ENCODE data around the gene OR10A2. TPM values are rescaled to one million over a fixed set of nuclear protein-coding genes. Genes with fewer than 3 reads are reported as not detected.

The OR10A2 gene
- total RNA-seq, 1 experiment from 2014 or later: not detected

- TF ChIP-seq ATF6 (CRISPR knock-in tag; IDR thresholded peaks at IDR 0.05): no peak
- no peak for TF ChIP-seq ATF1 (CRISPR knock-in tag; IDR thresholded peaks at IDR 0.05)
- no peak for TF ChIP-seq SMAD4 (CRISPR knock-in tag; IDR thresholded peaks at IDR 0.05)
- TF ChIP-seq ZNF671 (CRISPR knock-in tag; IDR thresholded peaks at IDR 0.05): no peak
Observed at GRCh38 chr11:6843670-6844069, 19.2 kb upstream of the OR10A2 start (continued).

GRCh38 chr11:6844356-6844755 lies 18.5 kb upstream of the OR10A2 start:
- POLR2A ChIA-PET: no interaction called here
- H3K4me3 Mint-ChIP-seq: no peak overlapping the region
- peaks cover 24% of the 10 kb centered on the region for H3K4me1 Mint-ChIP-seq
- CTCF ChIA-PET: no interaction called here
- no peaks in the 10 kb centered on the region for H3K27me3 Mint-ChIP-seq (ENCODE audit: low read depth)
- TF ChIP-seq GRHL2 (CRISPR knock-in tag; IDR thresholded peaks at IDR 0.05; ENCODE audit: insufficient replicate concordance, severe bottlenecking) (no peak), NFYB (CRISPR knock-in tag; conservative IDR thresholded peaks at IDR 0.05; ENCODE audit: low read depth) (no peak), NR2C2 (CRISPR knock-in tag; IDR thresholded peaks at IDR 0.05) (no peak), ATF3 (CRISPR knock-in tag; conservative IDR thresholded peaks at IDR 0.05) (no peak), ZBTB21 (CRISPR knock-in tag; IDR thresholded peaks at IDR 0.05; ENCODE audit: borderline replicate concordance) (no peak), ARID4B (CRISPR knock-in tag; IDR thresholded peaks at IDR 0.05; ENCODE audit: borderline replicate concordance) (no peak), FOXJ3 (CRISPR knock-in tag; IDR thresholded peaks at IDR 0.05; ENCODE audit: borderline replicate concordance) (no peak), CBFB (CRISPR knock-in tag; IDR thresholded peaks at IDR 0.05; ENCODE audit: low read depth) (no peak), NFE2L1 (CRISPR knock-in tag; IDR thresholded peaks at IDR 0.05) (no peak), ZNF512 (CRISPR knock-in tag; IDR thresholded peaks at IDR 0.05; ENCODE audit: borderline replicate concordance) (no peak), ZNF317 (CRISPR knock-in tag; IDR thresholded peaks at IDR 0.05; ENCODE audit: borderline replicate concordance, low read depth) (no peak), RELA (CRISPR knock-in tag; IDR thresholded peaks at IDR 0.05; ENCODE audit: borderline replicate concordance) (no peak)
- TF ChIP-seq, protein P1, sequence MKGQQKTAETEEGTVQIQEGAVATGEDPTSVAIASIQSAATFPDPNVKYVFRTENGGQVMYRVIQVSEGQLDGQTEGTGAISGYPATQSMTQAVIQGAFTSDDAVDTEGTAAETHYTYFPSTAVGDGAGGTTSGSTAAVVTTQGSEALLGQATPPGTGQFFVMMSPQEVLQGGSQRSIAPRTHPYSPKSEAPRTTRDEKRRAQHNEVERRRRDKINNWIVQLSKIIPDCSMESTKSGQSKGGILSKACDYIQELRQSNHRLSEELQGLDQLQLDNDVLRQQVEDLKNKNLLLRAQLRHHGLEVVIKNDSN (CRISPR knock-in tag; IDR thresholded peaks at IDR 0.05): no peak
- TF ChIP-seq, protein P2, sequence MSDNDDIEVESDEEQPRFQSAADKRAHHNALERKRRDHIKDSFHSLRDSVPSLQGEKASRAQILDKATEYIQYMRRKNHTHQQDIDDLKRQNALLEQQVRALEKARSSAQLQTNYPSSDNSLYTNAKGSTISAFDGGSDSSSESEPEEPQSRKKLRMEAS (CRISPR knock-in tag; IDR thresholded peaks at IDR 0.05): no peak
- H3K9me3 Mint-ChIP-seq: peaks cover 43% of the 10 kb centered on the region
- no peak for ATAC-seq
- DNase-seq (ENCODE audit: low spot score): no peak
- peaks cover 3% of the 10 kb centered on the region; the same call in 1 of the 2 replicates for H3K36me3 Mint-ChIP-seq
- H3K27ac Mint-ChIP-seq: no peak overlapping the region
